Activated T-helper 1 cell treated with Interleukin-2 at 50 U/mL for 16 hours (primary cell): ENCODE measurements around the gene RBM25.
A peak's percentile ranks its signal among the peaks of the same experiment; 100 is the strongest.

Experiments
- DNase-seq: peaks from one replicate; pipeline ENCODE4 v3.0.0-alpha.2; 2020; ENCODE audit warnings: low read depth

RBM25 gene

GRCh38 chr14:73102806-73103497 lies 44.6 kb downstream of the RBM25 start:
- DNase-seq: no peak

DNA sequence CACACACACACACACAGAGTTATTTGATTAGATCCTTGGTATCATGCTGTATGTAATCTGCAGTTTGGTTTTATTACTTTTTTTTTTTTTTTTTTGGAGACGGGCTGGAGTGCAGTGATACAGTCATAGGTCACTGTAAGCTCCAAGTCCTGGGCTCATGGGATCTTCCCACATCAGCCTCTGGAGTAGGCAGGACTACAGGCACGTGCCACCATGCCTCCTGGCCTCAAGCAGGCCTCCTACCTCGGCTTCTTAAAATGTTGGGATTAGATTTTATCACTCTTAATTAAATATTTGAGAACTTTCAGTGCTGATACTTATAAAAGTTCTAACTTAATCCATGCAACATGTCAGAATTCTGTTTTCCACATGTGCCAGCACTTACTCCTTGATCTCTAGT lies 46.7 kb downstream of the RBM25 start:
- DNase-seq: no peak

DNA sequence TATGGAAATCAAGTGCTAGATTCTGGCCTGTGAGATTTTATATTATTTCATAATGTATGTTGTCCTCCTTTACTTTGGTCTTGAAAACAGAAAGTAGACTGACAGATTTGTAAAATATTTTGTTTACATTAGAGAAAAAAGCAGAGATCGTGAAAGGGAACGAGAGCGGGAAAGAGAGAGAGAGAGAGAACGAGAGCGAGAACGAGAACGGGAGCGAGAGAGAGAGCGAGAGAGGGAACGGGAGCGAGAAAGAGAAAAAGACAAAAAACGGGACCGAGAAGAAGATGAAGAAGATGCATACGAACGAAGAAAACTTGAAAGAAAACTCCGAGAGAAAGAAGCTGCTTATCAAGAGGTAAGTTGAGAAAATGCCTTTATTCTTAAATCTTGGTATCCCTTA lies 47.4 kb downstream of the RBM25 start:
- DNase-seq: no peak

DNA sequence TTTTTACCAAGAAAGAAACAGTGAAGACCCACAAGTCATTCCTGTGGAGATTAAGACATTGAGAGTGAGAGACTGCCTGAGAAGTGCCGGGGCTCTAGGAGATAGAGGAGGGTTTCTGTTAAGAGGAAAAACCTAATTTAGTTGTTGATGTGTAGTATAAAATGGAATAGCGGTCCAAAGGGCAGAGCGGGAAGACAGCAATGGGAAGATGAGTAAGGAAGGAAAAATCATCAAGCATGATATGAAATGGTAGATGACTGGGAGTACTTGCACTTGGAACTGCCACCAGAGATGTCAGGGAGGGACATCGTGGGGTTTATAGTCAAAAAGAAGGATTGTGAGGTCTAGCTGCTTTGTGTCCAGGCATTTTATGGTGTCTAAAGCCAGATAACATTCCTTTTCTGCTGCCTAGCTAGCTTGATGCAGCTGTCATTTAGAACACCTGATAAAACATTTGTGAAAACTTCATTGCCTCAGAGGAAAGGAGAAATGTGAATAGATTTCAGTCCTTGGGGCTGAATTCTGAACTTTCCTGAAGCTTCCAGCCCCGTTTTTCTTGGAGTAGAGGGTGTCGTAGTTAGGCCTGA lies 57.8 kb downstream of the RBM25 start:
- no peak for DNase-seq

- DNase-seq: no peak
These were observed 66.0 kb downstream of the RBM25 start for GRCh38 chr14:73124180-73124894.

DNA sequence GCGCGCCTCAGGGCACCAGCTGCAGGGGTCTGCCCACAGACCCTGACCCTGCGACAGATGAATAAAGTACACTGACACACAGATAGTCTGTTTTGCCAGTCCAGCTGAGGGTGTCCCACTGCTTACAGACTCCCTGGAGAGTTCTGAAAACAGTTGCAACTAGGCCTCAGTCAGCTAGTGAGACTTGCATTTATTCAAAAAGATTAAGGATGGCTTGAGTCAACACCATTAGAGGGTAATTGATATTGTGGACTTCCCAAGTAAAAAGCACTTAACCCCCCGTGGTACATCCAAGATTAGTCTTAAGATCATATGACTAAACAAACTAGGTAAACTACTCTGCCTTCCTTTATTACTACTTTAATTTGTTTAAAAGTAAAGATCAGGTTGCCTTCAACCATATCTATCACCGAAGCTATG lies 66.8 kb downstream of the RBM25 start:
- DNase-seq: no peak

GRCh38 chr14:73125746-73126145 lies 67.4 kb downstream of the RBM25 start:
- DNase-seq: no peak

GRCh38 chr14:73133795-73134194 lies 75.5 kb downstream of the RBM25 start:
- DNase-seq: no peak

DNA sequence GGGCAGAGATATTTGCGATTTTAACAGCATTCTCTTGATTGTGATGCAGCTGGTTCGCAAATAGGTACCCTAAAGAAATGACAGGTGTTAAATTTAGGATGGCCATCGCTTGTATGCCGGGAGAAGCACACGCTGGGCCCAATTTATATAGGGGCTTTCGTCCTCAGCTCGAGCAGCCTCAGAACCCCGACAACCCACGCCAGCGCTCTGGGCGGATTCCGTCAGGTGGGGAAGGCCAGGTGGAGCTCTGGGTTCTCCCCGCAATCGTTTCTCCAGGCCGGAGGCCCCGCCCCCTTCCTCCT lies 77.7 kb downstream of the RBM25 start:
- no peak for DNase-seq

DNA sequence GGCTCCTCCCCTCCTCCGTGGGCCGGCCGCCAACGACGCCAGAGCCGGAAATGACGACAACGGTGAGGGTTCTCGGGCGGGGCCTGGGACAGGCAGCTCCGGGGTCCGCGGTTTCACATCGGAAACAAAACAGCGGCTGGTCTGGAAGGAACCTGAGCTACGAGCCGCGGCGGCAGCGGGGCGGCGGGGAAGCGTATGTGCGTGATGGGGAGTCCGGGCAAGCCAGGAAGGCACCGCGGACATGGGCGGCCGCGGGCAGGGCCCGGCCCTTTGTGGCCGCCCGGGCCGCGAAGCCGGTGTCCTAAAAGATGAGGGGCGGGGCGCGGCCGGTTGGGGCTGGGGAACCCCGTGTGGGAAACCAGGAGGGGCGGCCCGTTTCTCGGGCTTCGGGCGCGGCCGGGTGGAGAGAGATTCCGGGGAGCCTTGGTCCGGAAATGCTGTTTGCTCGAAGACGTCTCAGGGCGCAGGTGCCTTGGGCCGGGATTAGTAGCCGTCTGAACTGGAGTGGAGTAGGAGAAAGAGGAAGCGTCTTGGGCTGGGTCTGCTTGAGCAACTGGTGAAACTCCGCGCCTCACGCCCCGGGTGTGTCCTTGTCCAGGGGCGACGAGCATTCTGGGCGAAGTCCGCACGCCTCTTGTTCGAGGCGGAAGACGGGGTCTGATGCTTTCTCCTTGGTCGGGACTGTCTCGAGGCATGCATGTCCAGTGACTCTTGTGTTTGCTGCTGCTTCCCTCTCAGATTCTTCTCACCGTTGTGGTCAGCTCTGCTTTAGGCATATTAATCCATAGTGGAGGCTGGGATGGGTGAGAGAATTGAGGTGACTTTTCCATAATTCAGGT lies 78.3 kb downstream of the RBM25 start, which contains the start of gene PSEN1:
Gene PSEN1 (plus strand): TSS at position 121 of the 839 bp plus-strand sequence. CDS start 11,513 bp downstream, outside the sequence.
- DNase-seq: peak; percentile 98

DNA sequence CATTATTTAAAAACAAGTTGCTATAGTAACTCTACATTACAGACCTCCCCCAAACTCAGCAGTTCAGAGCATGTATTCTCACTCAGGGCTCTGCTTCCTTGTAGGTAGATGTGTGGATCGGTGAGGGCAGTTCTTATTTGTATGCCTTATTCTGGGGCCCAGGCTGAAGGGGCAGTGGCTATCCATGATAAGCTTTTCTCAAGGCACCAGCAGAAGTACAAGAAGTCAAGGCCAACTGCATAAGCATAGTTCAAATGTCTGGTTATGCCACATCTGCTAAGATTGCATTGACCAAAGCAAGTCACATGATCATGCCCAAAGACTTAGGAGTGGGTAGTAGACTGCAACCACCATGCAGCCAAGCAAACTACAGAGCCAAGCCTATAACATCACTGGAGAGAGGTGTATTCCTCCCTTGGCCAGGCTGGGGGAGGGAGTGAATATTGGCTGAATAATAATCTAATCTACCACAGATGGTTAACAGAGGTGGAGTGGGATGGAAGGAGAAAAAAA lies 82.5 kb downstream of the RBM25 start:
- DNase-seq: no peak

DNA sequence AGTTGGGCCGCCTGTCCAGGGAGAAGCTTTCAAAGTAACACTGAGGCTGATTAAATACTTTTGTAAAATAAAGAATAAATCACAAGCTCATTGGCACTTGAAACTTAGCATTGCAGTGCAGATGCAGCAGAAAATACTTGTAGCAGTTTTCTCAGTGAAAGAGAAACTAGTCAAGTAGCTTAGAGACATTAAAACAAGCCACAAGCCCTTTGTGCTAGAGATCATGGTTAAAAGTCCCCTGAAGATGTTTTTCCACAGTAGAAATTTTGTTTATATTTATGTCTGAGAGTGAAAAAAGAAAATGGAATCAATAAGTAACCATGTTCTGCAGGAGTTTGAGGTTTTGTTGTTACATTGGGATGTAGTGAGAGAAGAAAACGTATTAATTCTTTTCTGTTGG lies 83.9 kb downstream of the RBM25 start:
- DNase-seq: no peak

DNA sequence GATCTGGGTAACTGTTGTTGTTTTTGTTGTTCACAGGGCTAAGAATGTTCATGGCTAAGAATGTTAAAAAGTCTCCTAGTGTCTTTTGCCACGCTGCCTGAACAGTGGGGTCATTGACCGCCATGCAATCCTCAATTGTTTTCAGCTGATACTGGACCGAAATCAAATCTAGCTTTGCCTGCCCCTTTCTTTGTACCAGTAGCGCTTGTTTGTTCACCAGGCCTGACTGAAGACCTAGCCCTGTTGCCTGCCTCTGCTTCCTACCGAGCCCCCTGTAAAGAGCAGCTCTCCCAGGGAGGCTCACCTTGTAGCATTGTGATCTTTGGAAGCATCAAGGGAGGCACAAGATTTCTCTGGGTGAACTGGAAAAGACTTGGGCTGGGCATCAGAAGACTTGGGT lies 84.7 kb downstream of the RBM25 start:
- DNase-seq: no peak

GRCh38 chr14:73143617-73144016 lies 85.3 kb downstream of the RBM25 start:
- DNase-seq: no peak

DNA sequence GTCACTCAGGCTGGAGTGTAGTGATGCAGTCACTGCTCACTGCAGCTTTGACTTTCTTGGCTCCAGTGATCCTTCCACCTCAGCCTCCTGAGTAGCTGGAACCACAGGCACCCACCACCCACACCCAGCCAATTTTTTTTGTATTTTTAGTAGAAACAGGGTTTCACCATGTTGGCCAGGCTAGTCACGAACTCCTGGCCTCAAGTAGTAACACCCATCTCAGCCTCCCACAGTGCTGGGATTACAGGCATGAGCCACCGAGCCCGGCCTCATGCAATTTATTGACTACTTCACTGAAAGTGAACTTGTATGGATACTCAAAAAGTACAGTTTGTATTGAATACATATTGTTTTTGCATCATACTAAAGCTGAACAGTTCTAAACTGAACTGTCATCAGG lies 87.0 kb downstream of the RBM25 start:
- no peak for DNase-seq

- no peak for DNase-seq
These were observed 87.8 kb downstream of the RBM25 start for GRCh38 chr14:73146111-73146510.

GRCh38 chr14:73149753-73150152 lies 91.4 kb downstream of the RBM25 start:
- no peak for DNase-seq

GRCh38 chr14:73153272-73153671 lies 94.9 kb downstream of the RBM25 start:
- no peak for DNase-seq

- no peak for DNase-seq
These were observed 103.9 kb downstream of the RBM25 start for GRCh38 chr14:73162251-73162650.

DNA sequence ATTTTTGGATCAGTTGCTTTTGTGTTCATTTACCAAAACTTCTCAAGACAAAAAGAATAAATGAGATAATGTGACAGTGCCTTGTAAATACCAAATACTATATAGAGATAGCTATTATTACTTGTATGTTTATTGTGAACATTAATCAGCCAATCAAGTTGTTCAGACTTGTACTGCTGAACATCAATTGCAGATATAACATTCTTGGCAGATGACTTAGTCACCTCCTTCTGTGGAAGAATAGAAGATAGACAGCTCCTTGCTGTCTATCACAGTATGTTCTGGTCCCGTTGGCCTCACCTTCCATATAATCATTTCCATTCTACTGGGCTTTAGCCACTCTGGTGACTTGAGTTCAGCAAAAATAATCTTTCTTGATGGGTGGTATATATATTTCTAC lies 108.1 kb downstream of the RBM25 start:
- no peak for DNase-seq

DNA sequence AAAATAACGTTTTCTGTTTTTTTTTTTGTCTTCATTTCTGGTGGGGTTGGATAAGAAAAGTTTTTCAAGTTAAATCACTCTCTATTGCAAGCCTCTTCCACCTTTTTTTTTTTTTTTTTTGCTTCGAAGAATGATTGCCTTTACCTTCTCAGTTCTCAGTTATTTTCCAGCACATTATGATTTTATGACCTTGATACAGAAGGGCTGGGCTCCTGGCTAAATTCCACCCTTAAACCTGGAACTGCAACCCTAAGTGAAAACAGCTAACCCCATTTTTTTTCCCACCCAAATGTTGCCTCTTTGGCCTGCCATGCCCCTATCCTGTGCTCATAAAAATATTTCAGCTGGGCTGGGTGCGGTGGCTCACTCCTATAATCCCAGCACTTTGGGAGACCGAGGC lies 109.4 kb downstream of the RBM25 start:
- DNase-seq: no peak

GRCh38 chr14:73168274-73168673 lies 109.9 kb downstream of the RBM25 start:
- no peak for DNase-seq
